Activated CD4-positive, CD25-positive, alpha-beta regulatory T cell (primary cell): ENCODE measurements around the gene TC2N.
"Not testable (repeated sequence)": the region's sequence is repeated elsewhere in the genome, so short reads cannot be mapped to it uniquely, and the experiment has no call there.

ENCODE experiments used
- DNase-seq, 4 experiments: peaks; one replicate each; lab custom pipeline; 2025; lab: John Stamatoyannopoulos, UW

TC2N gene

GRCh38 chr14:91867316-91867988, at the start of gene TC2N:
TSS of gene TC2N (minus strand) at chr14:91867536. CDS start at chr14:91813769, 53,767 bp downstream.
- peak in 1 of 4 experiments; percentile 6 for DNase-seq

GRCh38 chr14:91912035-91912434, 44.7 kb upstream of the TC2N start:
- no peak for DNase-seq

GRCh38 chr14:91911474-91912032, 44.2 kb upstream of the TC2N start:
- peak in 1 of 4 experiments; percentile 14 for DNase-seq

GRCh38 chr14:91910196-91910595, 42.9 kb upstream of the TC2N start:
- DNase-seq, result no peak

- no peak for DNase-seq
Measured at GRCh38 chr14:91906374-91906773, 39.0 kb upstream of the TC2N start.

GRCh38 chr14:91904956-91905645, 37.8 kb upstream of the TC2N start:
- no peak for DNase-seq

GRCh38 chr14:91904483-91904882, 37.1 kb upstream of the TC2N start:
- no peak for DNase-seq

- DNase-seq, result no peak
Measured at GRCh38 chr14:91903070-91903469, 35.7 kb upstream of the TC2N start.

GRCh38 chr14:91902336-91902735, 35.0 kb upstream of the TC2N start:
- DNase-seq, result no peak

GRCh38 chr14:91901449-91902226, 34.3 kb upstream of the TC2N start:
- DNase-seq, result no peak

- no peak for DNase-seq
Measured at GRCh38 chr14:91899806-91900205, 32.5 kb upstream of the TC2N start.

- no peak for DNase-seq
Measured at GRCh38 chr14:91899213-91899612, 31.9 kb upstream of the TC2N start.

- no peak for DNase-seq
Measured at GRCh38 chr14:91898372-91898771, 31.0 kb upstream of the TC2N start.

GRCh38 chr14:91897716-91898115, 30.4 kb upstream of the TC2N start:
- DNase-seq, result not testable (repeated sequence)

- DNase-seq, result no peak
Measured at GRCh38 chr14:91897106-91897701, 29.9 kb upstream of the TC2N start.

GRCh38 chr14:91896419-91896818, 29.1 kb upstream of the TC2N start:
- DNase-seq, result no peak

- DNase-seq, result no peak
Measured at GRCh38 chr14:91893669-91894068, 26.3 kb upstream of the TC2N start.

GRCh38 chr14:91893007-91893406, 25.7 kb upstream of the TC2N start:
- no peak for DNase-seq

GRCh38 chr14:91891721-91892220, 24.4 kb upstream of the TC2N start:
- no peak for DNase-seq

- DNase-seq, result no peak
Measured at GRCh38 chr14:91891101-91891500, 23.8 kb upstream of the TC2N start.

GRCh38 chr14:91890291-91890749, 23.0 kb upstream of the TC2N start:
- DNase-seq, result no peak
